Measurements from ENCODE around the gene MCRIP2. TPM values are rescaled to one million over a fixed set of nuclear protein-coding genes. Genes with fewer than 3 reads are reported as not detected.

Gene MCRIP2
- total and polyA plus RNA-seq, 9 donors = 0.98 to 42.3 (median 31.2) TPM

DNA sequence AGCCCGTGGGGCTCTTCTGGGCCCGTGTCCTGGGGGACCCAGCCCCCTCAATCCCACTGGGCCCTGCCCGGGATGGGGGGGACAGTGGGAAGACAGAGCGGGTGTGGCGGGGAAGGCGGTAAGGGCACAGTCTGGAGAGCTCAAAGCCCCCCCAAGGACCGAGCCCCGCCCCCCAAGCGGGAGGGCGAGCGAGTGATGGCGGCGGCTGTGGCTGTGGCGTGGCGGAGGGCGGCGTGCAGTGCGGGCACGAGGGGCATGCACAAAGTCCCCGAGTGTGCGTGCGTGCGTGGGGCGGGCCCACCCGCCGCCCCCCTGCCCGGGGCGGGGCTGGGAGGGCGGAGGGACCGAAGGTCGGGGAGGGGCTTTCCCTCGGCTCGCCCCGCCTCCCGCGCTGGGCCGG, 52.1 kb downstream of the MCRIP2 start:
- Histone ChIP-seq H3K4me3 (no peak overlapping the region), H3K27me3 (no peaks in the 10 kb centered on the region), H3K36me3 (no peaks in the 10 kb centered on the region), H3K27ac (no peak overlapping the region), H3K4me1 (ENCODE audit: insufficient read depth) (peaks cover 19% of the 10 kb centered on the region), H3K9me3 (no peaks in the 10 kb centered on the region)
- DNase-seq = no peak
- TF ChIP-seq EP300 (IDR thresholded peaks at IDR 0.05) (no peak), POLR2A (IDR thresholded peaks at IDR 0.05) (no peak)
- TF ChIP-seq, protein P1, sequence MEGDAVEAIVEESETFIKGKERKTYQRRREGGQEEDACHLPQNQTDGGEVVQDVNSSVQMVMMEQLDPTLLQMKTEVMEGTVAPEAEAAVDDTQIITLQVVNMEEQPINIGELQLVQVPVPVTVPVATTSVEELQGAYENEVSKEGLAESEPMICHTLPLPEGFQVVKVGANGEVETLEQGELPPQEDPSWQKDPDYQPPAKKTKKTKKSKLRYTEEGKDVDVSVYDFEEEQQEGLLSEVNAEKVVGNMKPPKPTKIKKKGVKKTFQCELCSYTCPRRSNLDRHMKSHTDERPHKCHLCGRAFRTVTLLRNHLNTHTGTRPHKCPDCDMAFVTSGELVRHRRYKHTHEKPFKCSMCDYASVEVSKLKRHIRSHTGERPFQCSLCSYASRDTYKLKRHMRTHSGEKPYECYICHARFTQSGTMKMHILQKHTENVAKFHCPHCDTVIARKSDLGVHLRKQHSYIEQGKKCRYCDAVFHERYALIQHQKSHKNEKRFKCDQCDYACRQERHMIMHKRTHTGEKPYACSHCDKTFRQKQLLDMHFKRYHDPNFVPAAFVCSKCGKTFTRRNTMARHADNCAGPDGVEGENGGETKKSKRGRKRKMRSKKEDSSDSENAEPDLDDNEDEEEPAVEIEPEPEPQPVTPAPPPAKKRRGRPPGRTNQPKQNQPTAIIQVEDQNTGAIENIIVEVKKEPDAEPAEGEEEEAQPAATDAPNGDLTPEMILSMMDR (IDR thresholded peaks at IDR 0.05) = no peak
- 2 to 4% (median 4%) methylated on average over 15 to 37 of the region's 37 CpGs for WGBS, 3 donors
- intact Hi-C loops (cut with DNase I) = no loop called here

DNA sequence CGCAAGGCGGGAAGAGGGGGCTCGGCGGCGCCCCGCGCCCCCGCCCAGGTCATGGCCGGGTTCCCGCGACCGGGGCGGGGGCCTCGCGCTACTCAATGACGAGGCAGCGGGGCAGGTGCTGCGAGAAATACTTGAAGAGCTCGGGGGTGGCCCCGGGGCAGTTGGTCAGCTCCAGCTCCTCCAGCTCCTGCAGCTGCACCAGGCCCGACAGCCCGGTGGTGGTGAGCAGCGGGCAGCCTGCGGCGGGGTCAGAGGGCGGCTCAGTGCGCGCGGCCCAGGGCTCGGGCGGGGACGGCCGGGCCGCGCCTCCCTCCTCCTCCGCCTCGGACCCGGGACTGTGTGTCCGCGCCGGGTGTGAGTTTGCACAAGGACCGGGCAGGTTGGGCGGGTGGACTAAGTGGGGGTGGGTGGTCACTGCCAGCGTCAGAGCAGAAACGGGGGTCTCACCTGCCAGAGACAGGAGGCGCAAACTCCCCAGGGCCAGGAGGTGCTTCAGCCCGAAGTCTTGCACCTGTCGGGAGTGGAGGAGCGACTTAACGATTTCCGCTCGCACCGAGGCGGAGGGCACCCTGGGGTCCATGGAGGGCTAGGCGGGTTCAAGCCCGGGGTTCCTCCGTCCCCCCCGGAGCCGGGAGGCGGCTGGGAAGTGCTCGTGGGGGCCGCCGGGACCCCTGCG, 52.7 kb downstream of the MCRIP2 start:
- no peaks in the 10 kb centered on the region for H3K27me3 ChIP-seq

DNA sequence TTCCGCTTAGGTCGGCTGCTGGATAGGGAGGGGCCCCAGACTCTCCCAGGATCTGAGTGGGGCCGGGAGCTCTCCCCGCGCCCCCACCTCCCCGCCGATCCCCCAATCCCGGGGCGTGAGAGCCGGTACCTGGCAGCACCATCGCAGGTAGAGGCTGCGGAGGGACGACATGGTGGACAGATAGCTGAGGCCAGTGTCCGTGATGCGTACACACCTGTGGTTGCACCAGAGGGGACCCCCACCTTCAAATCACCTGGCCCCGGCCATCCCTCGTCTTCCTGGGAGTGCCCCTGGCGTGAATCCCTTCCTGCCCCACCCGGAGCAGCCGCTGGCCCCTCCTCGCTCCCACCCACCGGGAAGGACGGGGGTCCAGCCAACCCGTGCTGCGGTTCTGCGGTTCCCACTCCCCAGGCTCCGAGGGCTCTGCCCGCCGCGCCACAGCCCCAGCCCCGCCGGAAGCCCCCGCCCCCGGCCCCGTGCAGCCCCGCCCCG, 53.3 kb downstream of the MCRIP2 start:
- TF ChIP-seq POLR2A (IDR thresholded peaks at IDR 0.05) (no peak), EP300 (IDR thresholded peaks at IDR 0.05) (no peak)
- TF ChIP-seq, protein P1 (IDR thresholded peaks at IDR 0.05) = no peak
- Histone ChIP-seq H3K27ac (no peak overlapping the region), H3K27me3 (no peaks in the 10 kb centered on the region), H3K4me1 (ENCODE audit: insufficient read depth) (peaks cover 10% of the 10 kb centered on the region), H3K4me3 (no peak overlapping the region), H3K9me3 (no peaks in the 10 kb centered on the region), H3K36me3 (no peaks in the 10 kb centered on the region)
- DNase-seq = no peak
- intact Hi-C loops (cut with DNase I) = no loop called here
- WGBS, 3 donors = 0 to 3% (median 1%) methylated on average over 12 to 37 of the region's 37 CpGs

More for the DNA sequence above, 52.7 kb downstream of the MCRIP2 start:
- H3K9me3 ChIP-seq = no peaks in the 10 kb centered on the region
- no peak for DNase-seq
- no peak overlapping the region for H3K27ac ChIP-seq
- TF ChIP-seq EP300 (IDR thresholded peaks at IDR 0.05) = no peak
- TF ChIP-seq POLR2A (IDR thresholded peaks at IDR 0.05) = no peak
- TF ChIP-seq, protein P1 (IDR thresholded peaks at IDR 0.05) = no peak
- 1 to 3% (median 2%) methylated on average over 31 to 64 of the region's 64 CpGs for WGBS, 3 donors
- no peaks in the 10 kb centered on the region for H3K36me3 ChIP-seq
- H3K4me3 ChIP-seq = no peak overlapping the region
- H3K4me1 ChIP-seq (ENCODE audit: insufficient read depth) = peaks cover 15% of the 10 kb centered on the region
- intact Hi-C loops (cut with DNase I) = no loop called here

DNA sequence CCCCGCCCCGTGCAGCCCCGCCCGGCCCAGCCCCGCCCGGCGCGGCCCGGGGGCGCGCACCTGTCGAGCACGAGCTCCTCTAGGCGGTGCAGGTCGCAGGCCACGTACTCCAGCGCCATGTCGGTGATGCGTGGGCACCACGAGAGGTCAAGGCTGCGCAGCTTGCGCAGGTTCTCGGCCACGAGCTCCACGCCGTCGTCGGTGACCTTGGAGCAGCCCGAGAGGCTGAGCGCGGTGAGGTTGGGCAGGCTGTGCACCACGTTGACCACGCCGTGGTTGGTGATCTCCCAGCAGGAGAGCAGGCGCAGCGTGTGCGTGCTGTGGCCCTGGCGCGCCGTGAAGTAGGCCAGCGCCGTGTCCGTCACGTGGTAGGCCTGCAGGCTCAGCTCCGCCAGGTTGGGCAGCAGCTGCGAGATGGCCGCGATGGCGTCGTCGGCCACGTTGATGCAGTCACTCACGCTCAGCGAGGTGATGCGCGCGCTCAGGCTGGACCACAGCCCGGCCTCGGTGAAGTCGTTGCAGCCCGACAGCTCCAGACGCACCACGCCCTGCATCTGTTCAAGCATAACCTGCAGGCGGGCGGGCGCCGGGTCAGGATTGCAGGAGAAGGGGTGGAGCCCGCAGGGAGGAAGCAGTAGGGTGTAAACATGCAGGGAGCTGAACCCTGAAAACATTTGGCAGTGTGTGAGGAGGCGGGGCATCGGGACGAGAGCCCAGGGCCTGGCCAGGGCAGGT, 53.9 kb downstream of the MCRIP2 start:
- H3K27me3 ChIP-seq = no peaks in the 10 kb centered on the region
- H3K4me1 ChIP-seq (ENCODE audit: insufficient read depth) = peaks cover 9% of the 10 kb centered on the region
- intact Hi-C loops (cut with DNase I) = no loop called here
- no peaks in the 10 kb centered on the region for H3K9me3 ChIP-seq
- H3K36me3 ChIP-seq = no peaks in the 10 kb centered on the region
- TF ChIP-seq, protein P1 (IDR thresholded peaks at IDR 0.05) = no peak
- TF ChIP-seq POLR2A (IDR thresholded peaks at IDR 0.05) = no peak
- TF ChIP-seq EP300 (IDR thresholded peaks at IDR 0.05) = no peak
- no peak overlapping the region for H3K27ac ChIP-seq
- H3K4me3 ChIP-seq = no peak overlapping the region
- WGBS, 3 donors = 2 to 4% (median 3%) methylated on average over 47 to 71 of the region's 71 CpGs
- no peak for DNase-seq

Other genes with a start within 250 kb of the MCRIP2 start
- gene NME4, start 244.6 kb upstream of the MCRIP2 start, total RNA-seq = 100 to 1,000 TPM in 3 of 7 donors, 10 to 100 TPM in 4; 48.8 to 133 (median 93.4) TPM
- gene NME4, start 244.6 kb upstream of the MCRIP2 start, polyA plus RNA-seq = 100 to 1,000 TPM in 1 of 2 donors, 10 to 100 TPM in 1; 72.9 to 117 TPM
- 10 to 100 TPM; 10.2 to 23.7 (median 15.1) TPM for gene DECR2, start 239.9 kb upstream of the MCRIP2 start, total RNA-seq
- 10 to 100 TPM in 1 of 2 donors, 1 to 10 TPM in 1; 2.1 to 13.0 TPM for gene DECR2, start 239.9 kb upstream of the MCRIP2 start, polyA plus RNA-seq
- gene RAB11FIP3, start 216.2 kb upstream of the MCRIP2 start, total RNA-seq = 10 to 100 TPM; 35.9 to 58.1 (median 38.1) TPM
- gene RAB11FIP3, start 216.2 kb upstream of the MCRIP2 start, polyA plus RNA-seq = 10 to 100 TPM; 18.0 to 40.1 TPM
- 10 to 100 TPM; 16.9 to 38.9 (median 30.5) TPM for gene CAPN15, start 114.1 kb upstream of the MCRIP2 start, total RNA-seq
- gene CAPN15, start 114.1 kb upstream of the MCRIP2 start, polyA plus RNA-seq = 10 to 100 TPM in 1 of 2 donors, 1 to 10 TPM in 1; 1.6 to 19.4 TPM
- not detected for gene PRR35, start 81.4 kb upstream of the MCRIP2 start, total RNA-seq
- not detected for gene PRR35, start 81.4 kb upstream of the MCRIP2 start, polyA plus RNA-seq
- 10 to 100 TPM in 1 of 7 donors, 1 to 10 TPM in 6; 3.2 to 15.4 (median 5.0) TPM for gene NHLRC4, start 74.8 kb upstream of the MCRIP2 start, total RNA-seq
- 1 to 10 TPM in 1 of 2 donors, under 1 TPM in 1; 0.53 to 5.9 TPM for gene NHLRC4, start 74.8 kb upstream of the MCRIP2 start, polyA plus RNA-seq
- 10 to 100 TPM; 24.1 to 47.7 (median 39.8) TPM for gene PIGQ, start 71.9 kb upstream of the MCRIP2 start, total RNA-seq
- 10 to 100 TPM in 1 of 2 donors, 1 to 10 TPM in 1; 4.3 to 36.3 TPM for gene PIGQ, start 71.9 kb upstream of the MCRIP2 start, polyA plus RNA-seq
- 10 to 100 TPM; 11.7 to 24.1 (median 21.4) TPM for gene RAB40C, start 51.8 kb upstream of the MCRIP2 start, total RNA-seq
- 10 to 100 TPM in 1 of 2 donors, 1 to 10 TPM in 1; 1.9 to 21.0 TPM for gene RAB40C, start 51.8 kb upstream of the MCRIP2 start, polyA plus RNA-seq
- 1 to 10 TPM in 5 of 7 donors, under 1 TPM in 2; 0.57 to 2.6 (median 1.3) TPM for gene WFIKKN1, start 10.8 kb upstream of the MCRIP2 start, total RNA-seq
- gene WFIKKN1, start 10.8 kb upstream of the MCRIP2 start, polyA plus RNA-seq = under 1 TPM; 0.10 to 0.59 TPM
- 100 to 1,000 TPM in 2 of 7 donors, 10 to 100 TPM in 5; 61.8 to 139 (median 75.9) TPM for gene METTL26, start 5.5 kb upstream of the MCRIP2 start, total RNA-seq
- gene METTL26, start 5.5 kb upstream of the MCRIP2 start, polyA plus RNA-seq = 100 to 1,000 TPM in 1 of 2 donors, 10 to 100 TPM in 1; 12.2 to 113 TPM
- 10 to 100 TPM; 22.4 to 58.2 (median 45.1) TPM for gene WDR90, start 7.5 kb downstream of the MCRIP2 start, total RNA-seq
- gene WDR90, start 7.5 kb downstream of the MCRIP2 start, polyA plus RNA-seq = 10 to 100 TPM in 1 of 2 donors, 1 to 10 TPM in 1; 1.4 to 34.9 TPM
- 100 to 1,000 TPM in 1 of 7 donors, 10 to 100 TPM in 6; 44.6 to 100 (median 80.6) TPM for gene RHOT2, start 26.3 kb downstream of the MCRIP2 start, total RNA-seq
- gene RHOT2, start 26.3 kb downstream of the MCRIP2 start, polyA plus RNA-seq = 10 to 100 TPM; 11.6 to 96.6 TPM
- 1 to 10 TPM in 6 of 7 donors, under 1 TPM in 1; 0.50 to 4.3 (median 1.4) TPM for gene RHBDL1, start 33.8 kb downstream of the MCRIP2 start, total RNA-seq
- under 1 TPM in 1 of 2 donors, not detected in 1; 0.80 TPM for gene RHBDL1, start 33.8 kb downstream of the MCRIP2 start, polyA plus RNA-seq
- gene STUB1, start 38.6 kb downstream of the MCRIP2 start, total RNA-seq = 100 to 1,000 TPM in 4 of 7 donors, 10 to 100 TPM in 3; 72.3 to 115 (median 102) TPM
- 100 to 1,000 TPM in 1 of 2 donors, 10 to 100 TPM in 1; 20.1 to 107 TPM for gene STUB1, start 38.6 kb downstream of the MCRIP2 start, polyA plus RNA-seq
- gene JMJD8, start 42.5 kb downstream of the MCRIP2 start, total RNA-seq = 10 to 100 TPM; 36.6 to 73.9 (median 64.0) TPM
- gene JMJD8, start 42.5 kb downstream of the MCRIP2 start, polyA plus RNA-seq = 10 to 100 TPM; 10.2 to 53.8 TPM
- gene WDR24, start 48.6 kb downstream of the MCRIP2 start, total RNA-seq = 10 to 100 TPM in 6 of 7 donors, 1 to 10 TPM in 1; 8.4 to 17.3 (median 13.4) TPM
- 10 to 100 TPM in 1 of 2 donors, under 1 TPM in 1; 0.42 to 10.3 TPM for gene WDR24, start 48.6 kb downstream of the MCRIP2 start, polyA plus RNA-seq
- gene FBXL16, start 64.0 kb downstream of the MCRIP2 start, total RNA-seq = 1 to 10 TPM in 4 of 7 donors, under 1 TPM in 2, not detected in 1; 0.48 to 2.5 (median 1.4) TPM
- under 1 TPM; 0.22 to 0.25 TPM for gene FBXL16, start 64.0 kb downstream of the MCRIP2 start, polyA plus RNA-seq
- gene METRN, start 73.3 kb downstream of the MCRIP2 start, total RNA-seq = 10 to 100 TPM in 5 of 7 donors, 1 to 10 TPM in 2; 4.0 to 57.1 (median 15.7) TPM
- 1 to 10 TPM in 1 of 2 donors, under 1 TPM in 1; 0.40 to 5.6 TPM for gene METRN, start 73.3 kb downstream of the MCRIP2 start, polyA plus RNA-seq
- gene ANTKMT, start 79.3 kb downstream of the MCRIP2 start, total RNA-seq = 10 to 100 TPM; 15.9 to 43.9 (median 26.0) TPM
- 10 to 100 TPM in 1 of 2 donors, not detected in 1; 13.2 TPM for gene ANTKMT, start 79.3 kb downstream of the MCRIP2 start, polyA plus RNA-seq
- gene CCDC78, start 84.6 kb downstream of the MCRIP2 start, total RNA-seq = 10 to 100 TPM in 1 of 7 donors, 1 to 10 TPM in 4, under 1 TPM in 1, not detected in 1; 0.40 to 44.3 (median 4.7) TPM
- under 1 TPM in 1 of 2 donors, not detected in 1; 0.41 TPM for gene CCDC78, start 84.6 kb downstream of the MCRIP2 start, polyA plus RNA-seq
- 10 to 100 TPM in 1 of 7 donors, 1 to 10 TPM in 6; 2.6 to 25.7 (median 3.6) TPM for gene HAGHL, start 85.3 kb downstream of the MCRIP2 start, total RNA-seq
- gene HAGHL, start 85.3 kb downstream of the MCRIP2 start, polyA plus RNA-seq = 1 to 10 TPM in 1 of 2 donors, not detected in 1; 2.6 TPM
- gene CIAO3, start 99.2 kb downstream of the MCRIP2 start, total RNA-seq = 10 to 100 TPM; 20.8 to 32.5 (median 22.2) TPM
- 10 to 100 TPM in 1 of 2 donors, 1 to 10 TPM in 1; 8.5 to 18.0 TPM for gene CIAO3, start 99.2 kb downstream of the MCRIP2 start, polyA plus RNA-seq
- gene MSLN, start 118.9 kb downstream of the MCRIP2 start, total RNA-seq = 100 to 1,000 TPM in 1 of 7 donors, 10 to 100 TPM in 3, 1 to 10 TPM in 2, under 1 TPM in 1; 0.40 to 314 (median 13.6) TPM
- 1 to 10 TPM; 1.5 to 1.9 TPM for gene MSLN, start 118.9 kb downstream of the MCRIP2 start, polyA plus RNA-seq
- 10 to 100 TPM; 11.1 to 18.6 (median 16.1) TPM for gene RPUSD1, start 146.6 kb downstream of the MCRIP2 start, total RNA-seq
- 10 to 100 TPM in 1 of 2 donors, not detected in 1; 13.1 TPM for gene RPUSD1, start 146.6 kb downstream of the MCRIP2 start, polyA plus RNA-seq
- gene CHTF18, start 146.8 kb downstream of the MCRIP2 start, total RNA-seq = 10 to 100 TPM in 6 of 7 donors, 1 to 10 TPM in 1; 8.5 to 25.5 (median 18.7) TPM
- gene CHTF18, start 146.8 kb downstream of the MCRIP2 start, polyA plus RNA-seq = 10 to 100 TPM in 1 of 2 donors, under 1 TPM in 1; 0.32 to 21.7 TPM
- not detected for gene GNG13, start 158.9 kb downstream of the MCRIP2 start, total RNA-seq
- not detected for gene GNG13, start 158.9 kb downstream of the MCRIP2 start, polyA plus RNA-seq